DOHH2 (cell line): ENCODE data around the gene FALEC.

Experiments used
- H3F3A ChIP-seq: fragments of 200-600 bp; sonication (generic), shearing (Covaris generic); 2 replicates; pipeline ENCODE4 v1.6.0; 2016; ENCODE audit warnings: antibody characterized with exemption, mild to moderate bottlenecking; ENCODE audit not compliant: control insufficient read depth, insufficient read depth
- H3K27ac ChIP-seq: fragments of 200-600 bp; sonication (generic); 2 replicates; pipeline ENCODE4 v1.5.1; 2014; ENCODE audit warnings: low read depth, mild to moderate bottlenecking, low read length, moderate library complexity
- H3K27me3 ChIP-seq: fragments of 200-600 bp; sonication (generic); 2 replicates; pipeline ENCODE4 v1.6.1; 2014; ENCODE audit warnings: mild to moderate bottlenecking, low read length, mixed read lengths; ENCODE audit not compliant: control insufficient read depth
- H3K36me3 ChIP-seq: fragments of 200-600 bp; sonication (generic); 2 replicates; pipeline ENCODE4 v1.6.1; 2014; ENCODE audit warnings: mild to moderate bottlenecking, low read length, moderate library complexity, mixed read lengths; ENCODE audit not compliant: control insufficient read depth
- H3K4me1 ChIP-seq: fragments of 200-600 bp; sonication (generic); 2 replicates; pipeline ENCODE4 v1.6.1; 2014; ENCODE audit warnings: mild to moderate bottlenecking, low read length, mixed read lengths; ENCODE audit not compliant: control insufficient read depth
- H3K4me2 ChIP-seq: fragments of 200-600 bp; sonication (generic); 2 replicates; pipeline ENCODE4 v1.6.0; 2014; ENCODE audit warnings: mild to moderate bottlenecking, low read length, moderate library complexity
- H3K4me3 ChIP-seq: fragments of 200-600 bp; sonication (generic); 2 replicates; pipeline ENCODE4 v1.5.1; 2014; ENCODE audit warnings: mild to moderate bottlenecking, low read length, mixed read lengths
- H3K79me2 ChIP-seq: fragments of 200-600 bp; sonication (generic); 2 replicates; pipeline ENCODE4 v1.6.1; 2014; ENCODE audit warnings: mild to moderate bottlenecking, low read length, mixed read lengths; ENCODE audit not compliant: control insufficient read depth
- H3K9me2 ChIP-seq: fragments of 200-600 bp; sonication (generic); replicated peaks from 2 replicates; pipeline ENCODE4 v1.6.1; 2014; ENCODE audit warnings: mild to moderate bottlenecking, low read length, mixed read lengths; ENCODE audit not compliant: control insufficient read depth
- H3K9me3 ChIP-seq: fragments of 200-600 bp; sonication (generic); 2 replicates; pipeline ENCODE4 v1.6.1; 2014; ENCODE audit warnings: antibody characterized with exemption, low read length, mixed read lengths; ENCODE audit not compliant: control insufficient read depth, insufficient read depth
- H4K20me1 ChIP-seq: fragments of 200-600 bp; sonication (generic); 2 replicates; pipeline ENCODE4 v1.6.0; 2014; ENCODE audit warnings: low read depth, mild to moderate bottlenecking, antibody characterized with exemption, low read length, moderate library complexity; ENCODE audit not compliant: control insufficient read depth, insufficient read depth
- EZH2phosphoT487 ChIP-seq: fragments of 200-600 bp; sonication (generic); IDR thresholded peaks from 2 replicates; pipeline ENCODE4 v1.6.1; 2017; ENCODE audit warnings: borderline replicate concordance, mild to moderate bottlenecking, antibody characterized with exemption, low read length, moderate library complexity, mixed read lengths
- TF ChIP-seq, protein P1 (sequence below): fragments of 200-600 bp; sonication (generic); IDR thresholded peaks from one replicate; pipeline ENCODE4 v1.5.1; 2014; ENCODE audit warnings: antibody characterized with exemption, mild to moderate bottlenecking, low read depth, low read length; ENCODE audit not compliant: poor library complexity, severe bottlenecking

FALEC gene

DNA sequence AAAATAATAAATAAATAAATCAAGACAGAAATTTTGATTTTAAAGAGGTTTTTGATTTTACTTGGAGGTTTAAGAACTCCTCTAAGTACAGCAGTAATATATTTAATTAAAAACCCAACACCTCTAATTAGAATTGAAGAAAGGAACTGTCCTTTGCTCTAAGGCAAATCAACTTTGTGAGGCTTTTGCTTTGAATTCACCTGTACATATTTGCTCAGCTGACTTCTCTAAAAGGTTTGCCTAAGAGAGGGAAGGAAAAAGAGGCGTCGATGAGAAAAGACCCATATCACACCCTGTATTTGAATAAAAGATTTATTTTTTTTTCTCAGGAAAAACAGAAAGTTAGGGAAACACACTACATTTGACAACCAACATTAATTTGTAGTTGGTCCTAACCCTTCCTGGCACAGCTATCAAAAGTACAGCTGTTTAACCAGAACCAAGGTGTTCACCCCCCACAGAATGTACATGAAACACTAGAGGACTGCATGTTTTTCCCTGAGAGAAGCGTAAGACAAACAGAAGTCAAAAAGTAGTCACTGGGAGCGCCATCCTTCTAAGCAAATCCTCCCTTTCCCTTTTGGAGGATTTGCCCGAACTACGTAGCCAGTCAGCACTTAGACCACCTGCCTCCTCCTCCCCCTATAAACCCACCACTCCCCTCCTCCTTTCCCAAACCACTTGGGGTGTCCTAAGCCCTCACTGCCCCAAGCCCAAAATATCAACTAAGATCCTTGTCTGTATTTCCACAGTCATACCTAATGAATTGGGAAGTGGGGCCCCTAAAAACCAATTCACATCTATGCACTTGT, 58.9 kb downstream of the FALEC start:
- H3K79me2 ChIP-seq = peaks cover 85% of the 10 kb centered on the region
- no peak overlapping the region for H3K27ac ChIP-seq
- H4K20me1 ChIP-seq = peaks cover 45% of the 10 kb centered on the region
- no peaks in the 10 kb centered on the region for H3K27me3 ChIP-seq
- H3K4me3 ChIP-seq = peak overlapping the region; percentile 87
- peaks cover 69% of the 10 kb centered on the region for H3K4me1 ChIP-seq
- H3K36me3 ChIP-seq = peaks cover 87% of the 10 kb centered on the region
- peaks cover 26% of the 10 kb centered on the region for H3F3A ChIP-seq
- H3K9me2 ChIP-seq = no peaks in the 10 kb centered on the region
- TF ChIP-seq, protein P1, sequence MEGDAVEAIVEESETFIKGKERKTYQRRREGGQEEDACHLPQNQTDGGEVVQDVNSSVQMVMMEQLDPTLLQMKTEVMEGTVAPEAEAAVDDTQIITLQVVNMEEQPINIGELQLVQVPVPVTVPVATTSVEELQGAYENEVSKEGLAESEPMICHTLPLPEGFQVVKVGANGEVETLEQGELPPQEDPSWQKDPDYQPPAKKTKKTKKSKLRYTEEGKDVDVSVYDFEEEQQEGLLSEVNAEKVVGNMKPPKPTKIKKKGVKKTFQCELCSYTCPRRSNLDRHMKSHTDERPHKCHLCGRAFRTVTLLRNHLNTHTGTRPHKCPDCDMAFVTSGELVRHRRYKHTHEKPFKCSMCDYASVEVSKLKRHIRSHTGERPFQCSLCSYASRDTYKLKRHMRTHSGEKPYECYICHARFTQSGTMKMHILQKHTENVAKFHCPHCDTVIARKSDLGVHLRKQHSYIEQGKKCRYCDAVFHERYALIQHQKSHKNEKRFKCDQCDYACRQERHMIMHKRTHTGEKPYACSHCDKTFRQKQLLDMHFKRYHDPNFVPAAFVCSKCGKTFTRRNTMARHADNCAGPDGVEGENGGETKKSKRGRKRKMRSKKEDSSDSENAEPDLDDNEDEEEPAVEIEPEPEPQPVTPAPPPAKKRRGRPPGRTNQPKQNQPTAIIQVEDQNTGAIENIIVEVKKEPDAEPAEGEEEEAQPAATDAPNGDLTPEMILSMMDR = no peak
- TF ChIP-seq EZH2phosphoT487 = no peak
- H3K4me2 ChIP-seq = peak overlapping the region; percentile 90
- no peaks in the 10 kb centered on the region for H3K9me3 ChIP-seq

DNA sequence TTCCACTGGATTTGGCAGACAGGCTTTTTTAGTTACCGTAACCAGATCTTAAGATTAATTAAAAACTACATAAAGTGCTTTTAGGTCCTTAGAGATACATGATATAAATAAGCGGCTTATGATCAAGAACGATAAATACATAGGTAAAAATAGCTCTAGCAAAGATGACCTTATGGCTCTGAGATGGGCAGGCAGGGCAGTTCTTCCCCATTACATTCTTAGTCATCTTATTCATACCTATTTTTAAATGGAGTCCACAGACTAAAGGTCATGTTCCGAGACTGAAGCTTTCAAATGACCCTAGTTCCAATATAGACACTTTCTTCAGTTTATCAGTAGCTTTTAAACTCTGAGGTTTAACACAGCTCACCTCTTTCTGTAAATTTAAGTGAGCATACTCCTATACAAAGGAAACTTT, 59.5 kb downstream of the FALEC start:
- no peaks in the 10 kb centered on the region for H3K9me2 ChIP-seq
- peaks cover 45% of the 10 kb centered on the region for H4K20me1 ChIP-seq
- peaks cover 85% of the 10 kb centered on the region for H3K79me2 ChIP-seq
- H3K4me2 ChIP-seq = peak overlapping the region; percentile 90
- no peaks in the 10 kb centered on the region for H3K9me3 ChIP-seq
- no peaks in the 10 kb centered on the region for H3K27me3 ChIP-seq
- H3K4me1 ChIP-seq = peaks cover 67% of the 10 kb centered on the region
- peak overlapping the region; percentile 87 for H3K4me3 ChIP-seq
- peaks cover 24% of the 10 kb centered on the region for H3F3A ChIP-seq
- peaks cover 85% of the 10 kb centered on the region for H3K36me3 ChIP-seq
- no peak overlapping the region for H3K27ac ChIP-seq
- TF ChIP-seq EZH2phosphoT487 = no peak
- TF ChIP-seq, protein P1 = no peak

DNA sequence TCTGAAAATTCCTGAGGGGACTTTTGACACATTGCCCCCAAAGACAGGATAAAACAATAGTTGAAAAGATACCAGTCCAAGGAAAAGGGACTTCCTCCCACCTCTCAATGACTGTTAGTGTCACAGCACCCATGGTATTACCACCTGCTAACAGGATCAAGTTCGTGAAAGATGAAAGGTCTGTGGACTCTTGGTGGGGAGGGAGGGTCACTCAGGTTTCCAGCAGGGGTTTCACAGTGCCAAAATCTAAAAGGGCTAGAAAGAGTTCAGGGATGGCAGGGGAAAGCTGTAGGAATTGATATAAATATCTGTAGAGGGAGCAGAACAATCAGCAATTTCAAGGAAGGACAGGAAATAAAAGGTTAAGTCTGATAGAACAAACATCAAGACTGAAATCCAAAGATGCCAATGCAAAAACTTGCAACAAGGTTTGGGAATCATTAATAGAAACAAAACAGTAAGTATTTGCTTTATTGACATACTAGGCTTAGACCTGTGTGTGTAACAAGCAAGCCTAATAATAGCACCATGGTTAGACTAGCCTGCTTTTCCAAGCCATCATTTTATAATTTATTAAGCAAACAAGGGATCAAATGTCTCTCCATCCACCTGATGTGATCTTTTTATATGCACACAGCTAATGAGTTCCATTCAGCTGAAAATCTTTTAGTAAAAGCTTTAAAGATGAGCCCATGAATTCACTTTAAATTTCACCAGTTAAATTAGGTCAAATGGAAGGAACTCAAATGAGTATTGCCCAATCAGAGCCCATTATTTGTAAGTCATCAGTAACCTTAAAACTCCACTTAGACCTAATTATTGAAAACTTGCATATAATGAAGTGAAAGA, 60.2 kb downstream of the FALEC start:
- TF ChIP-seq, protein P1 = no peak
- TF ChIP-seq EZH2phosphoT487 = no peak
- H3K4me1 ChIP-seq = peaks cover 67% of the 10 kb centered on the region

More for the DNA sequence above, 60.2 kb downstream of the FALEC start:
- peaks cover 45% of the 10 kb centered on the region for H4K20me1 ChIP-seq
- no peaks in the 10 kb centered on the region for H3K9me2 ChIP-seq
- H3K27ac ChIP-seq = no peak overlapping the region
- H3K27me3 ChIP-seq = no peaks in the 10 kb centered on the region
- H3K79me2 ChIP-seq = peaks cover 85% of the 10 kb centered on the region
- H3K4me3 ChIP-seq = peak overlapping the region; percentile 87
- H3K4me2 ChIP-seq = peak overlapping the region; percentile 90
- peaks cover 18% of the 10 kb centered on the region for H3F3A ChIP-seq
- peaks cover 81% of the 10 kb centered on the region for H3K36me3 ChIP-seq
- H3K9me3 ChIP-seq = no peaks in the 10 kb centered on the region
